Dedifferentiated amniotic fluid mesenchymal stem cell (primary cell): Measurements from ENCODE around the gene CEP76.
A peak's percentile ranks its signal among the peaks of the same experiment; 100 is the strongest.

Experiments used
- DNase-seq: peaks from one replicate; pipeline ENCODE4 v3.0.0-alpha.2; 2016; ENCODE audit errors: extremely low spot score

Gene CEP76, protein sequence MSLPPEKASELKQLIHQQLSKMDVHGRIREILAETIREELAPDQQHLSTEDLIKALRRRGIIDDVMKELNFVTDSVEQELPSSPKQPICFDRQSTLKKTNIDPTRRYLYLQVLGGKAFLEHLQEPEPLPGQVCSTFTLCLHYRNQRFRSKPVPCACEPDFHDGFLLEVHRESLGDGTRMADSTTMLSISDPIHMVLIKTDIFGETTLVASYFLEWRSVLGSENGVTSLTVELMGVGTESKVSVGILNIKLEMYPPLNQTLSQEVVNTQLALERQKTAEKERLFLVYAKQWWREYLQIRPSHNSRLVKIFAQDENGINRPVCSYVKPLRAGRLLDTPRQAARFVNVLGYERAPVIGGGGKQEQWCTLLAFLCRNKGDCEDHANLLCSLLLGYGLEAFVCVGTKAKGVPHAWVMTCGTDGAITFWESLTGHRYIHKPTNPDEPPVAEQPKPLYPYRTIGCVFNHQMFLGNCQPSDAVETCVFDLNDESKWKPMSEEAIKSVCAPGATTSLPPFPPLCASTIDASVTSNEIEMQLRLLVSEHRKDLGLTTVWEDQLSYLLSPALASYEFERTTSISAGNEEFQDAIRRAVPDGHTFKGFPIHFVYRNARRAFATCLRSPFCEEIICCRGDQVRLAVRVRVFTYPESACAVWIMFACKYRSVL

DNA sequence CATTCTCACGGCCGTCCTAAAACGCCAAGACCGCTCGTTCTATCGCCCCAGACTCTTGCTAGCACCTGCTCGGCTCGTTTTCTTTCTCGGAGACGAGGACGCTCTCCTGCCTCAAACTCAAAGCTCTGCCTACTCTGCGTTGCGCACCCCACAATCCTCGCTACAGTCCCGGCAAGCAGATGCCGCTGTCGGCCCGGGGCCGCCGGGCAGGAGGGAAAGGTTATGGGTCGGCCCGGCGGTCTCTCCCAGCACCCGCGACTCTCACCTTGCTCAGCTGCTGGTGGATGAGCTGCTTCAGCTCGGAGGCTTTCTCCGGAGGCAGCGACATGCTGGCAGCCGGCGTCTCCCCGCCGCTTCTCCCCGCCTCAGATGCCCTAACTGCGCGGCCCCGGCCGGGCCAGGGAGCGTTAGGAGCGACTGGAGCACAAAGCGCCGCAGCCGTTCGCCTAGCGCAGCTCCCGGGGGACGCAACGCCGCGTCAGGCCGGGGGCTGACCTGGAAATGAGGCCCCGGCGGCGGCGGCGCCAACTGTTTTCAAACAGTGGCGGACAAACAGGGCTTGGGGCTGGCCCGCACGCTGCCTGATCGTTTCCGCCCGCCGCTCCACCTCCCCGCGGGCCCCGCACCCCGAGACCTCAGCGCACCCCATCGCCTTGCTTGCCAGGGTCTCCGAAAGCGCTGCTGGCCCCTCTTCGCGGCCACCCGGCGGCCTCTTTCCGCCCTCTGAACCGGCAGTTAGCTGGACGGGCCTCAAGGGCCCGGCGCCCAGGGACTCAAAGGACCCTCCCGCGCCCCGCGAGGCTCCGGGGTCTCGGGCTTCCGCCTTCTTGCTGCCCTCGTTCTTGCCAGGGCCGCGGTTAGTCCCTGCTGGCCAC lies at the start of gene CEP76, which contains the start of gene PSMG2:
Gene CEP76, minus strand, starts transcription at position 503 of the 875 bp plus-strand sequence. Its CDS starts 175 bp downstream, at position 328.
Gene PSMG2, plus strand, starts transcription at position 822 of the 875 bp plus-strand sequence. CDS start 66 bp downstream, outside the sequence.
- peak; percentile 79 for DNase-seq

DNA sequence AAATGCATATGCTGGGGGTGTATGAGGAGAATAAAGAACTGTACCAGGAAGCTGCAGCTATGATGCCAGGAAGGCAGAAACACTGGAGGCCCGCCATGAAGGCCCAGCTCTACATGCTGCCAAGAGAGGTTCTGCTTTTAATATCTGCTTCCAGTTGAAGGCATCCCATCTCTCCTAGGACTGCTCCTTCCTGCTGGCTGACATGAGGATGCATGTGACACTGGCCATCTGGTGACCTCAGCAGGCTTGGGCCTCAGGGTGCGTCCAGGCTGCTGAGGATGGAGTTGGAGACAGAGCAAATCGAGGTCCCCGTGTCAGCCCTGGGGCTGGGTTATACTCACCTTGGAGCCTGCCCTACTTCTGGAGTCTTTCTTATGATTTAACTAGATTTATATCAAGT lies 49.4 kb upstream of the CEP76 start:
- DNase-seq, result no peak

DNA sequence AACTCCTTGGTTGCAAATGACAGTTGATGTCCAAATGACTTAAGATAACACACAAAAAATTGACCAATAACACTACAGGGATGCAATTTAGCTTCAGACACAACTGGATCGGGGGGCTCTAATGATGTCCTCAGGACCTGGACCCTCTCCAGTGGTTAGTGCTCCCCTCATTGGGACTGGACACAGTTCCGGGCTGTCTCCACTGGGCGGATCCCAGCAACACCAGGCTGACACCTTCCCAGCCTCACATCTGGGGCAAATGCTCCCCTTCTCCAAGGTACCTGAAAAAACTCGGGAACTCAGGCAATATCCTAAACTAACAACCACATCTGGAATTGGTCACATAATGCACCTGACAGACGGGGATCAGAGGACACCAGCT lies 49.0 kb upstream of the CEP76 start:
- no peak for DNase-seq

DNA sequence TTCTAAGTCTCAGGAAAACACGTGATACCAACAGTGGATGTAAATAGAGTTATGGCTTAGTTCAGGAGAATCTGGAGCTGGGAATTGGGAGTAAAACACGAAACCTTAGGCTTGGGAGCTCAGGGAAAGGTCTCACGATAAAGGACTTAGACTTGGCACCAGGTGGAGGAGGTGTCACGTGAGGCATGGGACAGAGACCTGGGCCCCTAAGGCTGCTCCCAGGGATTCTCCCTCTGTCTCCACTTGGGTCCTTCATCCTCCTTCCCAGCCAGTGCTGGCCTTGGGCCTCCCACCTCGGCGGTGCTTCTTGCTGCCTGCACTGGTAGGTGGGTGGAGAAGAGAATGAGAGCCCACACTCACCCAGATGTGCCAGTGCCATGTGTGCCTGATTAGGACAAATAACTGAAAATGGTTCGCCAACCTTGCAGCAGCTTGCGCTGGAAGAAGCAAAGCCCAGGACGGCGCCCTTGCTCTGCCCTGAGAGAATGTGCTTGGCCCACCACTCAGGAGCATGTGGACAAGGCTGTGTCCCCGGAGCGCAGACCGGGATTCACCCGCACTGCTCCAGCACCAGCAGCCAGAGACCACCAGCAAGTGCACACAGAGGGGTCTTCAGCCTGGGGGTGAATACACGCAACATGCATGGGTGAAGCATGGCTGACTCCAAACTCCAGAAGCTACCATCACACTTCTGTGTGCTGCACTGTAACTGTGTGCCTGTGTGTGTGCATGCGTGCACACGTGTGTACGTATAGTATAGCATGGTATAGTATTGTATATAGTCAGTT lies 48.4 kb upstream of the CEP76 start:
- no peak for DNase-seq

DNA sequence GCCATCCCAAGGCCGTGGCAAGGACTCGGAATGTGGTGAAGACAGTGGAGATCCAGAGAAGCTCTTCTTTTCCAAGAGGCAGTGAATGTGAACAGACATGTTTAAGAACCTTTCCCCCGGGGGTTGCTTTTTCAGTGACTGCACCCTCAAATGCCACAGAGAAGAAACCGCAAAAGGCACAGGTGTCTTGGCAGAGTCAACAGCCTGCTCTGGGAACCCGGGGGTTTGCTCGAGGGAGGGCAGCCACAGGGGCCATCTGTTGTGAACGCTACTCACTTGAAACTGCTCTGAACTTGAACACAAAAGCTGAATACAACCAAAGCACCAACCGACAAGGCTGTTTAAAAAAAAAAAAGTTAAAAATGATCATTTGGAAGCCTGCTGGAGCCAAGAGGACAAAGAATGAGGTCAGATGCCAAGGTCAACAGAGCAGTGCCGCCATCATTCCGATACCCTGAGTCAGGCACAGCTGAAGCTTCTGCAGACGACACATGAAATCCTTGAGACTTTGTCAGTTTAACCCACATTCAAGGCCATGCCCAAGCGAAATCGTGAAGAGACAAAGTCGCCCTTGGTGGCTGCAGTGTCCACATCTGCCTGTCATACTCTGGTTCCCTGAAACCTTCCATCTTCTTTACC lies 47.7 kb upstream of the CEP76 start:
- no peak for DNase-seq

DNA sequence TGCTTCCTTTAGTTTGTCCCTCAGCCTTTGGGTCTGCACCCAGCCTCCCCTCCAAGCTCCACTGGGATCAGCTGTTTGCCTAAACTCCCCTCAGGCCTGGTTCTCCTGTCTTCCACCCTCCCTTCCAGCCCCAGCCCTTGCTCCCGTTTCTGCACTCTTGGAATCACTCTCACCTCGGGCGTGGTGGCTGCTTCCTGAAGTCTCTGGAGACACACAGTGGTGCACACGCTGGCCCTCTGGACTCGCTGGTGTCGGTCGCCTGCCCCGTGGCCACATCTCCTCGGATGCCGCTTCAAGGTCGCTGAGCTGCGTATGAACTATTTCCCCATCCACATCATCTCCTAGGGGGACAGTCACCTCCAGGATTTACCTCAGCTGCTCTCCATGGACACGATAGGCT lies 46.6 kb upstream of the CEP76 start:
- DNase-seq, result no peak

DNA sequence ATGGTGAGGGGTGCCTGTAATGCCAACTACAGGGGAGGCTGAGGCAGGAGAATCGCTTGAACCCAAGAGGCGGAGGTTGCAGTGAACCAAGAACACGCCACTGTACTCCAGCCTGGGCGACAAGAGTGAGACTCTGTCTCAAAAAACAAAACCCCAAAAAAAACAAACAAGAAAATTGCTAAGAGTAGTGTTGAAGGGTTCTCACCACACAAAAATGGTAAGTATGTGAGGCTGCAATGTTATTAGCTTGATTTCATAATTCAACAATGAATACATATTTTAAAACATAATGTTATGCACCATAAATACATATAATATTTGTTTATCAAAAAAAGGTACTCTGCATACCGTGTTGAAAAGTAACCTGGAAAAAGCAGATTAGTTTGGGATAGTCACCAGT lies 46.1 kb upstream of the CEP76 start:
- DNase-seq, result peak; percentile 29

DNA sequence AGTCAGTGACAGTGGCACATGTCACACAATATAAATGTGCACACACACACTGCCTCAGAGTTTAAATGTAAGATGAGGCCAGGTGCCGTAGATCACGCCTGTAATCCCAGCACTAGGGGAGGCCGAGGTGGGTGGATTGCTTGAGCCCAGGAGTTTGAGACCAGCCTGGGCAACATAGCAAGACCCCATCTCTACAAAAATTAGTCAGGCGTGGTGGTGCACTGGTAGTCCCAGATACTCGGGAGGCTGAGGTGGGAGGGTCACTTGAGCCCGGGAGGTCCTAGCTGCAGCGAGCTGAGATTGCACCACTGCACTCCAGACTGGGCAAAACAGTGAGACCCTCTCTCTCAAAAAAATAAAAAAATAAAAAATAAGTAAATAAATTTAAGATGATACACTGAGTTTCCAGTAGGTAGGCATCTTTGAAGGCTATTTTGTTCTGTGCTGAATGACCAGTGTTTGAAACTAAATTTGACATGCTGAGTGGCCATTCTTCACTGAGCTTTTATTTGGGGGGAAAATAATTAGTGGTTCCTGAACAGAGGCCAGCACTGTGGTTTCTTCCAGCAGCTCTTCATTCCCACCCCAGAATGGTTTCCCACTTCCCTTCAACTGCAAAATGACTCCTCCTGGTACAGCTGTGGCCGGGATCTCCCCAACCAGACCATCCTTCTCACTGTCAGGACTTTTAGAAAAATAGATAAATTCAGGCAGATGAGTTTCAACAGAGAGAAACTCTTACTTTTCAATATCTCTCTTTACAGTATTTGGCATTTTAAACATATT lies 45.2 kb upstream of the CEP76 start:
- DNase-seq, result no peak

DNA sequence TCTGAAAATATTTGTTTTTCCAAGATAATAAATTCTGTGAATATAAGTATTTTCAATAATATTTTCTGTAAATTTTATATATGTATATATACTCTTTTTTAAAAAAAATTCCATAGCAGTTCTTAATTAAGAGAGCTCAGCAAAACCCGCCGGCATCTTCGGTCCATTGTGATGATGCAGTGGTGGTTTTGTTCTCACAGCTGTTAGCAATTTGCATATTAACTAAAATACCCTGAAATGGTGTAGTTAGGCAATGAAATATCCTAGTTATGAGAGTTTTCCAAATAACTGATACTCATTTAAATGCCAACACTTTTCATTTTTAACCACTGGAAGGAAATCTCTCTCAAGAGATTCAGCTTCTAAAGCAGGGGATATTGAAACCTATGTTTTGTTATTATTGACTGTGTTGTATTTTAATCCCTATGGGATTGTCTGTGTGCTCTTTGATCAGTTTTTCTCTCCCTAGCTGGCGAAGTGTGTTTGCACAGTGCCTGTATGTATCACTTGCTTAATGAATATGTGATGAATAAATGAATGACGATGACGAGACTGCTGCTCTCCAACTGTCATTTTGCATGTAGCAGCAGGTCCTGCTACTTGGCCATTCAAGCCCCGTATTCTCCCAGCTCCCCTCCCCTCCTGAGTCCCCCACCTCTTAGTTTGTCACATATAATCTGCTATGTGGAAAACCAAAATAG lies 42.7 kb upstream of the CEP76 start:
- no peak for DNase-seq

DNA sequence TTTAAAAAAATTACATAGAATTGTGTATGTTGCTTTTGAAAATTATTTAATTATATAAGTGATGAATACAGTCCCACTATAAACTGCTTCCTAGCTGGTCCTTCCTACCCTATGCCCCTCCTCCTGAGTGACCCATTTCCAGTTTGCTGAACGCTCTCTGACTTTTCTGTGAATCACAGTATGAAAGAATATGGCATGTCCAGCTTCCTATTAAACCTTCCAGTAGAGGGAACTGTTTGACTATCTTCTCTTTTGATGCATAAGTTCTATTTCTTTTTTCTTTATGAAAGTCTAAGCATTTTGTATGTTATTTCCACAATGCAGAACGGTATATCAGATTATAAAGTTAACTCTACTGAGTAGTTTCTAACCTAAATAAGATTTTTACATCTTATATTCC lies 41.6 kb upstream of the CEP76 start:
- DNase-seq, result peak; percentile 79

DNA sequence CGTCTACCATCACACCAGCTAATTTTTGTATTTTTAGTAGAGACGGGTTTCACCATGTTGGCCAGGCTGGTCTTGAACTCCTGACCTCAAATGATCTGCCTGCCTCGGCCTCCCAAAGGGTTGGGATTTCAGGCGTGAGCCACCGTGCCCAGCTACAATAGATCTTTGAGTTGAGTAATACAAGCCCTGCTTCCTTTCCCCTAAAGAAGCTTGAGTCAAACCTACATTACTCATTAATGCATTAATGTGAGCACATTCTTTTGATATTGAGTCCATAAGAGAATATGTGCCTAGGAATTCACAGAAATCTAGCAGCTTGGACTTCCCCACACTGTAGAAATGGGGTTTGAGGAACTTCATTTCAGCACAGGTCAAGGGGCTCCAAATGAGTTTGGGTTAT lies 39.9 kb upstream of the CEP76 start:
- no peak for DNase-seq

DNA sequence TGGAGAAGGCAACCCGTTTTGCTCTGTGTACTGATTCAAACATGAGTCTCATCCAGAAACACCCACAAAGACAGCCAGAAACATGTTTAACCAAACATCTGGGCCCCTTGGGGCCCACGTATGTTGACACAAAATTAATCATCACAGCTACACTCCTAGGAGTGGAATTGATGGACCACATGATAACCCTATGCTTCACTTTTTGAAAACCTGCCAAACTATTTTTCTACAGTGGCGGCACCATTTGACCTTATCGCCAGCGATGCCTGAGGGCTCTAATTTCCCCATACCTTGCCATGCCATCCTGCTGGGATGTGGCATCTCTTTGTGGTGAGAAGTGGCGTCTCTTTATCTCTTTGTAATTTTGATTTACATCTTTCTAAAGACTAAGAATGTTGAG lies 38.8 kb upstream of the CEP76 start:
- DNase-seq, result no peak

DNA sequence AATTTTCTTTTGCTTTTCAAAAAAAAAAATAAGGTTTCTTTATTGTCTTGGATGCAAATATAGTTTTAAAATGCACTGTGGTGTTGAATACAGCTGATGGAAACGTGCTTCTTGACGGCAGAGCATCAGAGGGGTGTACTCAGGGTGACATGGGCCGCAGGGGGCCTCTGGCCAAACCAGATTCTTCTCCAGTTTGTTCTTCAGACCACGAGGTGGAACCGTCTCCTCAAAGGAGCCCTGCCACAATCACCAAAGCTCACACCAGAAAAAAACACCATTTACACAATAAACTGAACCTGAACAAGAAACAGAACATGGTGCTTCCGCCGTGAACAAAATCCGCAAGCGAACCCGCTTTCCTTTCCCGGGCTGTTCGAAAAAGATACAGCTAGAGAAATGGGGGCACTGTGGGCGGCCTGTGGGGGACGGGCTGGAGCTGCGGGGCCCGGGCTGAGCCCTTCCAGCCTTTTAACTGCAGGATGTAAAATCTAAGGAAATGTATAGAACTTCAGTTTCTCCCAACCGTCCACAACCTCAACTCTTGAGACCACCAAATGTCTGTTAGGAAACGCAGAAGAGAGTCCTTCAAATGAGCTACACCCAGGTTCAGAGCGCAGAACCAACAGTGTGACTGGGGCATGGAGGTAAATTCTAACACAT lies 34.9 kb upstream of the CEP76 start:
- no peak for DNase-seq

DNA sequence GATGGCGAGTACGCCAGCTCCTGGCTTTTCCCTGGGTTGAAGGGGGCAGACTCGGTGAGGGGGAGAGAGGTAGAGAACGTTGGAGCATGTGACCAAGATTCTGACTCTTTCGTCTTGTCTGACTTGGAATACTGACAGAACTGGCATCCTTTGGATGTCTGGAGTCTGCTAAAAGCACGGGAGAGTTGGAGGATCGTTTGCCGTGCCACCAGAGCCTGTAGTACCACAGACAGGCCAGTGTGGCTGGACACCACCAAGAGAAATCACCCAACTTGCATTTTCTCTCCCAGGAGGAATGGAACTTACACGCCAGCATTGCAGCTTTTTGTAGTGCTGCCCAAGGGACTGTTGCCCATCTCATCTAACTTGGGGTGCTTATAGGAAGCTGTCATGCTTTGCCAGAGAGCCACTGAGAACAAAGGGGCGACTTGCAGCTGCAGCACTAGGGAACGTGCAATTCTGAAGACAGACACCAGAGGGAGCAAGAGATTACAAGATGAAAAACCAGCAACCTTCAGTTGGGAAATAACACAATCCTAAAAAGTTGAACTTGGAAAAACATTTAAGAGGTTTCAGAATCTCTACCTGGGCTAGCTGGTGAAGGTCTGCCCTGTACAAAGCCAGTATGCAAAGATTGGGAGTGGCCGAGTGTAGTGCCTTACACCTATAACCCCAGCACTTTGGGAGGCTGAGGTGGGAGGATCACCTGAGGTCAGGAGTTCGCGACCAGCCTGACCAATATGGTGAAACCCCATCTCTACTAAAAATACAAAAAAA lies 24.4 kb upstream of the CEP76 start:
- DNase-seq, result peak; percentile 74

DNA sequence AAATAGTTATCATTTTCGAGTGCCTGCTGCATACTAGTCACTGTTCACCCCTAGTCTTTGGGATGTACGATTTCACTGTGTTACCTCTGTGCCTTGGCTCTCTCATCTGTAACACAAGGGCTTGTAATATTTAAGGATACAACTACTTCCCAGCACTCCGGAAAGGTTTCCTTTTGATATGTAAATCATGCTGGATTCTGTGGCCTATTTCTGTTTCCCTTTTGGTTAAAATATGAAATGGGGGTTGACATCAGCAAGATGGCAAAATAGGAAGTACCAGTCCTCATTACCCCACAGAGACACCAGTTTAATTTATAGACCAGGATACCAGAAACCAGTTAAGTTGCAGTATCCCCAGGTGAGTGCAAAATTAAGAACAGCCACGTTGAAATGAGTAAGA lies 23.8 kb upstream of the CEP76 start:
- DNase-seq, result no peak

DNA sequence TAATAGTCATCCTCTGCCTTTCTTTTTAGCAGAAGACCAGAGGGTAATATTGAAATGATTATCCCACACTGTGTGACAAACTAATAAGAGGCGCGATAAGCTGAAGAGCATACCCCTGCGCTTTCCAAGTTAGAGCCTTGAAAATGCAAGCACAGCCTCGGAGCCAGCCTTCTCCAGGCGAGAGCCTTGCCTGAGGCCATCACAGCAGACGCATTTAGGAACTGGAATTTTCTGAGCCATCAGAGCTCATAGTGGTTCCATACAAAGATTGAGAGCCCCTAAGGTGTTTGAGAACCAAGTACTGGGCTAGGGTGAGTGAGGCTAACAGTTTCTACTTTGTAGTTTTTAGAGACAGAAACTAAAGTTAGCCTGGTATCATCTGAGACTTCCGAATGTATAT lies 20.2 kb upstream of the CEP76 start:
- no peak for DNase-seq

DNA sequence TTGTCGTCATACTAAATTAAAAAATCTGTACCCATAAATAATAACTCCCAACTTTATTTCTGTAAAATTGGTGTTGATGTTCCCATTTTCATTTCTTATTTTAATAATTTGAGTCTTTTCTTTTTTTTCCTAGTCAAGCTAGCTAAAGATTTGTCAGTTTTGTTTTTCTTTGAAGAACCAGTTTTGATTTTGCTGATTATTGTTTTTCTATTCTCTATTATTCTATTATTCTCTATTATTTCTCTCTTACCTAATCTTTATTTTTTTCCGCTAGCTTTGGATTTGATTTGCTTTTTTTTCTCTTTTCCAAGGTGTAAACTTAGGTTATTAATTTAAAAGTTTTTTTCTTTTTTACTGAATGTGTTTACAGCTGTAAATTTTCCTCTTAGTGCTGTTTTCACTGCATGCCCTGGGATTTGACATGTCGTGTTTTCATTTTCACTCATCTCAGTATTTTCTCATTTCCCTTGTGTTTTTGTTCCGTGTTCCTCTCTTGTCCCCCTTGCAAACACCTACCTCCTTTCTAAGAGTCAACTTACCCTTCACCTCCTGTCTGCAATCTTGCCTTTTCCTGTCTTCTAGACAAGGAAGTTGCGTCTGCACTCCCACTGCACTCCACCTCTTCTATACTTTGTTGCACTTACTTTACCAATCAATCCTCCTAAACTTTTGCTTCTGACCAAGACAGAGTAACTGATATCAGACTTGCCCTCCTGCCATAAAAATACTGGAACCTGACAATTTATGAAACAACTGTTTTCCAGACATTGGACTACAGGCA lies 19.2 kb upstream of the CEP76 start:
- DNase-seq, result no peak
